Umbilical cord (tissue), 2 donors: Measurements from ENCODE around the gene PIEZO2. TPM values are rescaled to one million over a fixed set of nuclear protein-coding genes. Genes with fewer than 3 reads are reported as not detected.
"Not testable (repeated sequence)": the region's sequence is repeated elsewhere in the genome, so short reads cannot be mapped to it uniquely, and the experiment has no call there.

Experiments used
- DNase-seq: peaks from one replicate; pipeline ENCODE4 v3.0.0-alpha.2; 2015; ENCODE audit warnings: low spot score
- total RNA-seq: library from RNA; depleted of rRNA; stranded (reverse); fragments of >200 nt; gene quantifications from one replicate; pipeline ENCODE4 v1.2.3, GENCODE V29; 2014; ENCODE audit warnings: low replicate concordance; ENCODE audit not compliant: insufficient read depth

PIEZO2 gene
- total RNA-seq, 1 donor from 2014 or later, result 37.3 TPM

GRCh38 chr18:10847907-10848306 lies 301.5 kb downstream of the PIEZO2 start:
- DNase-seq, result no peak

- DNase-seq, result no peak
Observed at GRCh38 chr18:10847408-10847790, 302.0 kb downstream of the PIEZO2 start.

- no peak for DNase-seq
Observed at GRCh38 chr18:10846657-10847407, 302.5 kb downstream of the PIEZO2 start.

GRCh38 chr18:10846035-10846434 lies 303.3 kb downstream of the PIEZO2 start:
- DNase-seq, result not testable (repeated sequence)

GRCh38 chr18:10843565-10843964 lies 305.8 kb downstream of the PIEZO2 start:
- DNase-seq, result no peak

- DNase-seq, result peak; percentile 88
Observed at GRCh38 chr18:10842861-10843260, 306.5 kb downstream of the PIEZO2 start.

DNA sequence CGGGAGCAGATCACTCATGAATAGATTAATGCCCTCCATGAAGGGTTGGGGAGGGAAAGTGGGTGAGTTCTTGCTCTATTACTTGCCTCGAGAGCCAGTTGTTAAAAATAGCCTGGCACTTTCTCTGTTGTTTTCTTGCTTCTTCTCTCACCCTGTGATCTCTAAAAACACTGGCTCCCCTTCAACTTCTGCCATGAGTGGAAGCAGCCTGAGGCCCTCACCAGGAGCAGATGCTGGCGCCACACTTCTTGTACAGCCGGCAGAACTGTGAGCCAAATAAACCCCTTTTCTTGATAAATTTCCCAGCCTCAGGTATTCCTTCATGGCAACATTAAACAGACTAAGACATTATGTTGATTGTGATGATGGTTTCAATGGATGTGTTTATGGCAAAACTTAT lies 307.0 kb downstream of the PIEZO2 start:
- DNase-seq, result no peak

DNA sequence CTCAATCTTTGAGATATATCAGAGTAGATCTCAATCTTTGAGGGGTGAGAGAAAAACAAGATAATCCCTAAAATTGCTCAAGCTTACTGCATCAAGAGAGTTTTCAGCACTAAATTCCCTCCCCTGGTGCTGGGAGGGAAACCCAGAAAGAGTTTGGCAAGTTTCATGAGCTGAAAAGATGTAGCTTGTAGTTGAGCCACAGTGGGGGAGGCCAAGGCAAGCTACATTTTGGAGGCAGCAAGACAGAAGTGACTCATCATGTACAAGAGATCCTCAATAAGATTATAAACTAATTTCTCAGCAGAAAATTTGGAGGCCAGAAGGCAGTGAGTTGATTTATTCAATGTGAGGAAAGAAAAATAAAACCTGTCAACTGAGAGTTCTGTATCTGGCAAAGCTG lies 308.2 kb downstream of the PIEZO2 start:
- peak; percentile 55 for DNase-seq

- peak; percentile 32 for DNase-seq
Observed at GRCh38 chr18:10840743-10841142, 308.6 kb downstream of the PIEZO2 start.

DNA sequence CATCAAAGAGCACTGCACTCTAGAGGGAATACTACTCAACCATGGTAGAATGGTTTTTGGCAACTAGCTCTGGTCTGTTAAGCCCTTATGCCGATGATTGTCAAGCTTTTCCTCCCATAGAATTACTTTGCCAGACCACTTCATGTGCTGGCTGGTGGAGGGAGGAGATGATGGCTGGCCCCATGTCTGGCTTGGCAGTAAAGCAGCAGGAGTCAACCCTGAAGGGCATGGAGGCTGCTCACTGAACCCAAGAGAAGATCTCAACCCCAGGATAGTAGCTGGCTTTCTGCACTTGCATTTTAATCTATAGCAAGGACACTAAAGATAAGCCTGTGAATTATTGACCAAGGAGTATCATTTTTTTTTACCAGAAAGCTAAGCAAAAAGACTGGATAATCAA lies 309.9 kb downstream of the PIEZO2 start:
- no peak for DNase-seq

DNA sequence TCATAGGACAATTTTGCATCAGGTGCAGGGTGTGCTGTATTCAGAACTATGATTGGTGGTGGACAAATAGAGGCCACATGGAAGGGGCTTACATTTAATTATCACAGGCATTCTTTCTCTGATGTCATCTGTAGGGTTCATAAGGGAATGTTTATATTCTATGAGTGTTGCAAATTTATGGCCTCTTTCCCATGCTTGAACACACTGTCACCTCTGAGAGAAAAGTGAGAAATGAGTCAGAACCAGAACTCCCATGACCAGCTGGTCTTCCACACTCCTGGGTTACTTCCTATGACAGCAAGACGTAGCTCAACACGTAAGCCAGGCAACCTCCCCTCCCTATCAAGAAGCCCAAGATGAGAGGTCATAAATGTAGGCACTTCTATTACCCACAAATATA lies 310.8 kb downstream of the PIEZO2 start:
- DNase-seq, result no peak

GRCh38 chr18:10834128-10834815 lies 315.1 kb downstream of the PIEZO2 start:
- no peak for DNase-seq

DNA sequence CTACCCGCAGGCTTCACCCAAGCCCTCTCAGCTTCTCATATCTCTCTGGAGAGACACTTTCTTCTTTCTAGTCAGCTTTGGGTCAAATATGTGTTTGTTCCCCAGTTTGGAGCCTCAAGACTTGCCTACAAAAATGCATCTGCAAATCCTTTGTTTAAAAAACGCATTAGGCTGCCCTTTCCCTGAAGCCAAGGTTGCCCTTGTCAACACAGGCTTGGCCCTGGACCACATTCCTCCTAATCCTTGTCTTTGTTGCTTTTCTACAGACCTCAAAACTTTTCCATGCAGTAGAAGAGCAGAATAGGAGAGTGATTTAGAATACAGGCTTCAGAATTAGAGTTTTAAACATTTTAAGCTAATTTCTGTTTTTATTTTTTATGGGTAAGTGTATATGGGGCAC lies 315.7 kb downstream of the PIEZO2 start:
- peak; percentile 44 for DNase-seq

DNA sequence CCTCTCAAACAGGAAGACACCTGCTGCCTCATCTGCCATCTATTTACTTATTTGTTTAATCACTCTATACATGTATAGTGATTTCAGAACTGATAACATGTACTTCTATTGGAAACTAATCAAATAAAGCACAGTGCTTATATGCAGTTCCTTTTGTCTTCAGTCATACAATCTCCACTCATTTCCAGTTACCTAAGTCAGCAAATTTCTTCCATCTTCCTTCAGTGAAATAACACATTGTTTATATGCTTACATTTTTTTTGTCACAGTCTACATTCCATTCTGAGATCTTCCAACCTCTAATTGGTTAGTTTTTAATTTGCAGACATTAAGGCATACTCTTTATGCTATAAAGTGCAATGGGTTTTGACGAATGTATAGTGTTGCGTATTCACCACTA lies 323.0 kb downstream of the PIEZO2 start:
- no peak for DNase-seq

DNA sequence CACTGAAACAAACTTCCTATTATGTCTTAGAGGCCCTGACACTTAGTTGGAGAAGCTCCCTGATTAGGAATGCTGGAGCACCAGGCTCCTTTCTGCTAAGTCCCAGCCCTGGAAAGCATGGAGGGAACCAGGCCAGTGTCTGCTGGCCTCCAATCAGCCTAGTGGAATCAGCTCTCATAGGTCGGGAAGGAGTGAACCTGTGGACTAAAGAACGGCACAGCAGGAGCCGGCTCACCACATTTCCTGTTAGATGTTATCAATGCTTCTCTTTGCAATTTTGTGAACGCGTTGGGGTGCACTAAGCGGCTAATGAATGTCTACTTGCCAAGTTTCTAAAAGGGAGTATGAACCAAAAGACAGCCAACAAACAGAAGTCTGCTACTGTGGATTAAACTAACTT lies 326.9 kb downstream of the PIEZO2 start:
- DNase-seq, result no peak

GRCh38 chr18:10820681-10821080 lies 328.7 kb downstream of the PIEZO2 start:
- DNase-seq, result no peak

- no peak for DNase-seq
Observed at GRCh38 chr18:10814336-10814735, 335.0 kb downstream of the PIEZO2 start.

DNA sequence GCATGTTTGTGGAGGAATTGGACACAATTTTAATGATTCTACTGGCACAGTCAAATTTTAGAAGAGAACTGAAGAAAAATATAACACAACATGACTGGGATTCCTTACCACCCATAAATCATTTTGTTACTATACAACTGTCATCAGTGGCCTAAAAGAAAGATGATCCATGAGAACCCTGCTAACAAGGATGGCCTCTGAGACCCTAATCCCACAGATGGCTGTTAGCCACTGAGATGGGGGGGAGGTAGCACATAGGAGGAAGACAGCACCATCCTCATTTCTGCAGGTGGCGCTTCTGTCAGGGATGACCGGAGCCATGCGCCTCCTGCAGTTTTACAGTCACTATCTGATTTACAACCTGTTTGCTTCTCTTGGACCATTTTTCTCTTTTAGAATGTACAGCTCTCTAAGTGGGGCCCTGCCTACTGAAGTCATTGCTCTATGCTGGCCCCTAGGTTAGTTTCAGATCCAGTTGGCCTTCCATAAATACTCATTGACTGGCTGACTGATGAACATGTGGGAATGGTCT lies 343.7 kb downstream of the PIEZO2 start:
- DNase-seq, result peak; percentile 21

- no peak for DNase-seq
Observed at GRCh38 chr18:10804126-10804525, 345.2 kb downstream of the PIEZO2 start.

GRCh38 chr18:10798727-10799550 lies 350.4 kb downstream of the PIEZO2 start:
- peak; percentile 76 for DNase-seq

- no peak for DNase-seq
Observed at GRCh38 chr18:10797896-10798295, 351.5 kb downstream of the PIEZO2 start.

- DNase-seq, result no peak
Observed at GRCh38 chr18:10794771-10795170, 354.6 kb downstream of the PIEZO2 start.
